NCI-H1930 (cell line): ENCODE measurements around the gene CLEC4E.
"Not testable (repeated sequence)": the region's sequence is repeated elsewhere in the genome, so short reads cannot be mapped to it uniquely, and the experiment has no call there.

Experiments used
- DNase-seq, 2 experiments: peaks; one replicate each; lab custom pipeline; 2025; lab: John Stamatoyannopoulos, UW

CLEC4E gene

DNA sequence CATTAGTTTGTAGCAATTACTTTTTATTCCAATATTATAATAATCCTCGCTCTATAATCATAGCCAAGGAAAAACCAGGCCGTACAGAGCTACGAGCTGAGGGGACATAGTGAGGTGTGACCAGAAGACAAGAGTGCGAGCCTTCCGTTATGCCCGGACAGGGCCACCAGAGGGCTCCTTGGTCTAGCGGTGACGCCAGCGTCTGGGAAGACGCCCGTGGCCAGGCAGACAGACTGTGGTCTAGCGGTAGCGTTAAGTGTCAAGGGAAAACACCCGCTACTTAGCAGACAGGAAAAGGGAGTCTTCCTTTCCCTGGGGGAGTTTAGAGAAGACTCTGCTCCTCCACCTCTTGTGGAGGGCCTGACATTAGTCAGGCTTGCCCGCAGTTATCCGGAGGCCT lies 2.9 kb downstream of the CLEC4E start:
- not testable (repeated sequence) for DNase-seq

DNA sequence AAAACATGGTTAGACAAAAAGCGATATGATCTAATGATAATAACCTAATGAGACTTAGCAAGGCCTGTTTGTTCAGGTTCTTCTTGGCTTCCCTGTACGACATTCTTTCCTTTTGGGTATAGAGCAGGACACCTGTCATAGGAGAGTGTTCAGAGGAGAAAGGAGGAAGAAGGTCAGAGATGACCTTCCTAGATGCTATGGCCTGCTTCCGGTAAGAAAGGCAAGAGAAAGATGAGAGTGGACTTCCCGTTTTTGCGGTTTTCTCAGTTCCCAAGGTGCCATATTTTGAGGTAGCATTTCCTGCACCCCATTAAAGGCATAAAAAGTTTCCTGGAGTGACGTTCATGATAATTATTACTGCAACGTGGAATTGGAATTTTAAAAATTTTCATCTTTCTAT lies 8.7 kb downstream of the CLEC4E start:
- DNase-seq: no peak

DNA sequence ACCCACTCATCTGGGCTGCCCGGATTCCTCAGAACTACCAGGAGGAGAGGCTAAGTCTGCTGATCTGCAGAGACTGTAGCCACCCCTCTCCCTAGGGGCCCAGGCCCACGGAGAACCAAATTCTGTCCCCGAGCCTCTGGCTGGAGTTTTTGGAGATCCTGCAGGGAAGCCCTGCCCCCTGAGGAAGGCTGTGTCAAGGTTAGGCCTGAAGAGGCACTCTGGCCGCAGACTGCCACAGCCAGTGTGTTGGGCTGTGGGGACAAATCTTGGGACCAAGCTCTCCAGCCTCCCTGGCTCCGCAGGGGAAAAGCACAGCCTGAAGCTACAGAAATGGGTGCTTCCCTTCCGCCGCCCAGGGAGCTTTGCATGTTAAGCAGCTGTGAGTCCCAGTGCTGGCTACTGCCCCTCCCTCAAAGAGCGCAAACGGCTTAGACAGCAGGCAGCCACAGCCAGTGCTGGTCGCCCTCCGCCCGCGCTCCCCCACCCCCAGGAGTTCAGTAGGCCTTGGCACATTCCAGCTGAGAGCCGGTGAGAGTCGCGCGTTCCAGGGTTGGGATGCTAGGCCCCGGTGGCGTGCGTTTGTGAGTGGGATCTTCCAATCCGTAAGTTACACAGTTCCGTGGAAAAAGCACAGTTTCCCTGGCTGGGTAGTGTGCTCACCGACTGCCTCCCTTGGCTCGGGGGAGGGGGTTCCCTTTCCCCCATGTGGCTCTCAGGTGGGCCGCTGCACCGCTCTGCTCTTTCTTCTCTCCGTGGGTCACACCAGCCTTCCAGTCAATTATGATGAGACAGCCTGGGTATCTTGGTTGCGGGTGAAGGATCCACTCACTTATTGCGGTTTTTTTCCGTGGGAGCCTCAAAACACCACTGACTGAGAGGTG lies 13.2 kb downstream of the CLEC4E start:
- no peak for DNase-seq

DNA sequence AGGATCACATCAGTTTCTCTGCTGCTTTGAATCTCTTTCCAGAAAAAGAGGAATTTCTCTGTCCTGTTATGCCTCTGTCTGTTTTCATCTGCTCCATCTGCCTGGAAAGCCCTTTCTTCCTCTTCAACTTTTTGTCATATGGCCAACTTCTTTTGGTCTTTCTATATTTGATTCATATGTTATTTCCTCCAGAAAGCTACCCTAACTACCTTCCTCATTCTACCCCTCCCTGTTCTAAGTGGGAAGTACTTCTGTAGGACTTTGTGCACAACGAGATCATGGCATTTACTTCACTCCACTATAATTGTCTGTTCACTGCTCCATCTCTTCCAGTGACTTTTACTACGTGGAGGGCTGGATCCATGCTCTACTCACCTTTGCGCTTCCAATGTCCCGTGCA lies 21.5 kb downstream of the CLEC4E start:
- DNase-seq: no peak

DNA sequence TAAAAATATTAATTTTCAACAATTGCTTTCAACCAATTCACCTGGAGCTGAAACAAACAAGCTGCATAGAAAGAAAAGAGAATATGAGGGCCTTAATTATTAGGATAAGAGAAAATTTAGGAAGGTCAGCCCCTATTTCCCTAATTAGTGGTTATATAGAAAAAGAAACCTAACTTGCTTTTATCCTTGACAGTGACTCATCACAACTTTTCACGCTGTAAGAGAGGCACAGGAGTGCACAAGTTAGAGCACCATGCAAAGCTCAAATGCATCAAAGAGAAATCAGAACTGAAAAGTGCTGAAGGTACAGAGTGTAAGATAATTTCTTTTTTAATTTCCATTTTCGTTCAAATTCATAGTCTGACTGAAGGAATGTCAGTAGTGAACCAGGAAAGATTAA lies 22.7 kb downstream of the CLEC4E start:
- no peak for DNase-seq

DNA sequence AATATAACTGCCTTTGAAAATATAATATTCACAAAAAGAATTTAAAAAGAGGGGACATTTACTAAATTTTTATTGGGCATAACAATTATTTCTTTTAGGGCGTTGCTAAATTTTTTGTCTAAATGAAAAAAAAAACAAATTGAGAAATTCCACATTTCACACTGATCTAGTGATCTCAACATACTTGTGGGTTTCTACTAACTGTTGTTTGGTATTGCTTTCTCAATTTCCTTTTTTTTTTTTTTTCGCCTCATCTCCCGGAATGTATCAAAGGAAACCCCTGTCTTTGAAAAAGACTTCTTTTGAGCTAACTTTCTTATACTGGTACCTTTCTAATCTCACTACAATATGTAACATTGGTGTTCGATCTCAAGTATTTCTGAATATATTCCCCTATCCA lies 27.4 kb downstream of the CLEC4E start, which contains the start of gene CLEC4D:
Gene CLEC4D, plus strand, starts transcription at position 248 of the 400 bp plus-strand sequence. CDS start 230 bp downstream, outside the sequence.
- DNase-seq: no peak

DNA sequence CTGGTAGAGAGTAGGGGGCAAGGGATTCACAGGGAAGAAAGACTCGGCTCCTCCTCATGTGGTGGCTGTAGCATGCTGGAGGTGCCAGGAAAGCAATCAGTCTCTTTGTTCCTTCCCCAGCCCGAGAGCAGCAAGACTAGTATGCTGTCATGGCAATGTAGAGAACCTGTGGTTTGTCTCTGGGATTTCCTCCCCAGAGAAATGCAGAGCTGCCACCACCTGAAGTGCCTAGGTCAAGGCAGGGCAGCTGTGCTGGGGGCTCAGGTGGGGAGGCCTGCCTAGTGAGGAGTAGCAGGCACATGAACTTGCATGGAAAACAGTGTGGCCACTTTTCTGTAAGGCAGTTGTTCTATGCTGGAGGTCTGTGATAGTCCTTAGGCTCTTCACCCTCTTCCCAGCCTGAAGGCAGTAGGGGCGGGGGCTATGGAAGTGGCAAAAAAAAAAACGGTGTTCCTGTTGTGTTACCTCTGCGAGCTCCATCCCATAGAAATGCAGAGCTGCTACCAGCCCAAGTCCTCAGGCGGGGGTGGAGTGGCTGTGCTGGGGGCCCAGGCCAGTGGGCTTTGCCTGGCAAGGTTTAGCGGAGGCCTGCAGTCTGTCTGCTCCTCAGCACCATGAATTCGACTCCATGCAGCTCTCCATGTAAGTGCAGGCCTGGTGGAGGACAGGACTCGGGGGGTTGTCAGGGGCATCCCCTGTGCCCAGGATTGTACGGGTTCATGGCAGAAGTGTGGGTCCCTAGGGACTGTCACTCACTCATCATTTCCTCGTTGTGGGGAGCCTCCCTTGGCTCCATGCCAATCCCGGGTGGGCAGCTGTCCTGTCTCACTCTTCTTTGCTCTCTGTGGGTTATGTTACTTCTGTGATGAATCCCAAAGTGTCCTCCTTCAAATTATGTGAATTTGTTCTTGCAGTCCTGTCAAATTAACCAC lies 31.5 kb downstream of the CLEC4E start:
- DNase-seq: no peak

DNA sequence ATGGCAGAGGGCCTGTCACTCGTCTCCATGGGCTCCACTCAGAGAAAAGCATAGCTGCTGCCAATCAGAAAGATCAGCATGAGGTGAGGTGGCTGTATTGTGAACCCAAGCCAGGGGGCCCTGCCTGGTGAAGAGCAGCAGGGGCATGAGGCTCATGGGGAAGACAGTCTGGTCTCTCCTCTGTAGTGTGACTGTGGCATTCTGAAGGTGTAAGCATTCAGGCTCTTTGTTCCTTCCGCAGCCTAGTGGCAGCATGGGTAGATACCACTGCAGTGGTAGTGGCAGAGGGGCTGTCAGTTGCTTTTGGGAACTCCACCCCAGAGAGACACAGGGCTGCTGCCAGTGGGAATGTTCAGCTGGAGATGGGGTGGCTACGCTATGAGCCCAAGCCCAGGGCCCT lies 32.5 kb downstream of the CLEC4E start:
- DNase-seq: no peak

DNA sequence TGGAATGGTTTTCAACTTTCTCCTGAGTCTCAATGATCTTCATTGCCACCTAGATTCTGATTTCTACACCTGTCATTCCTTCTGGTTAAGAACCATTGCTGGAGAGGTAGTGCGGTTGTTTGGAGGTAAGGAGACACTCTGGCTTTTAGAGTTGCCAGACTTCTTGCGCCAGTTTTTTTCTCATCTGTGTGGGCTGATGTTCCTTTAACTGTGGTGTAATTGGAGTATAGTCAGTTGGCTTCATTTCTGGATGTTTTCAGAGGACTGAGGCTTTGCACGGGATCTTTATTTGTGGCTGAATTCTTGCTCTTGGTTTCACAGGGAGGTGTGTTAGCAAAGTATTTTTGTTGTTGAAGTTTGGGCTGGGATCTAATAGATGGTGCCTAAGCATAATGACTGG lies 33.1 kb downstream of the CLEC4E start:
- no peak for DNase-seq

DNA sequence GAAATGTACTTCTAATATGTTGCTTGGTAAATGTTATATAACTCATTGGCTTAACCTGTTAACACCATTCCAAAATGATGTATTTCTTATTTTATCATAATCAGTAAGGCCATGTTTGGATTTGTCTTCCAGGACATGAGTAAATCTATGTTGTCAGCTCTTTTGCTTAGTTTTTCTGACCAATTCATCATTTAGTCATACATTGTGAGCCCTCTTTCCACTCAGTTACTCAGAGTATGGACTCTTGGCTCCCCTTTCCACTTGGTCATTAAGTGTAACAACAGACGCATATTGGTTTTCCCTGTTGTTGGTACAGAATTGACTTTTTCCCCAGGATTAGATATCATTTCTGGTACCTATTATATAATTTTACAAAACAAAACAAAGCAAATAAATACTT lies 36.4 kb downstream of the CLEC4E start:
- DNase-seq: no peak

DNA sequence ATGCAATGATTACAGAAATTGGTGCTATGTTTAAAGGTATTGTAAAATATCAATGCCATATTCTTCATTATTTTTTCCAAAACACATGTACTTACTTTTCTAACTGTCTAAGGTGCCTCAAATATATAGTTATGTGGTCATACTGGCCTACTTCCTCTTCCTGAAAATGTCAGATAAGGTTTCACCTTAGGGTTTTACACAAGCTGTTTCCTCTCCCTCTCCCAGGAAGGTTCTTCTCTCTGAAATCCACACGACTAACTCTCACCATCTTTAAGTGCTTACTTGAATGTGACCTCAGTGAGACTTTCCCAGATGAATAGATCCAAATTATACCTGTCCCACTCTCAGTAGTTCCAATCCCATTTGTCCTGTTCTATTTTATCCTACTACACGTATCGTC lies 39.0 kb downstream of the CLEC4E start:
- DNase-seq: no peak

DNA sequence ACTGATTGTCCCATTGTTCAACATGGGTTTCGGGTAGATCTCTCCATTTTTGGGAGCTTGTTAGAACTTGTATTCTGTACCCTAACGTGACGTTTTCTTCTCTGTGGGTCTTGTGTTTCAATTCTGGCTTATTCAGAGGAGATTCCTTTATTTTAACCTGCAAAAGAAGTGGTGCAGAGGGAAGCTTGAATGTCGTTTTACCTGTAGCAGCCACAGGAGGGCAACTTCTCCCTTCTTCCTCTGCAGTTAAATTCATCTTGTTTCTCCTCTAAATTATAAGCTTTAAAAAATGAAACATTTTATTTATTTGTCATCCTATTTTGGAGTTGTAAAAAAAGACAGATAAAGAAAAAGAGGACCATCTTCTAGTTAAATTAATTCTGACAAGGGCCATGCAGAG lies 41.1 kb downstream of the CLEC4E start:
- no peak for DNase-seq

DNA sequence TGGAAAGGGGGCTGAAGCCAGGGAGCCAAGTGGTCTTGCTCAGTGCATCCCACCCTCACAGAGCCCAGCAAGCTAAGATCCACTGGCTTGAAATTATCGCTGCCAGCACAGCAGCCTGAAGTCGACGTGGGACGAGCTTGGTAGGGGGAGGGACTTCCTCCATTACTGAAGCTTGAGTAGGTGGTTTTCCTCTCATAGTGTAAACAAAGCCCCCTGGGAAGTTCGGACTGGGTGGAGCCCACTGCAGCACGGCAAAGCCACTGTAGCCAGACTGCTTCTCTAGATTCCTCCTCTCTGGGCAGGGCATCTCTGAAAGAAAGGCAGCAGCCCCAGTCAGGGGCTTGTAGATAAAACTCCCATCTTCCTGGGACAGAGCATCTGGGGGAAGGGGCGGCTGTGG lies 44.6 kb downstream of the CLEC4E start:
- DNase-seq: not testable (repeated sequence)

DNA sequence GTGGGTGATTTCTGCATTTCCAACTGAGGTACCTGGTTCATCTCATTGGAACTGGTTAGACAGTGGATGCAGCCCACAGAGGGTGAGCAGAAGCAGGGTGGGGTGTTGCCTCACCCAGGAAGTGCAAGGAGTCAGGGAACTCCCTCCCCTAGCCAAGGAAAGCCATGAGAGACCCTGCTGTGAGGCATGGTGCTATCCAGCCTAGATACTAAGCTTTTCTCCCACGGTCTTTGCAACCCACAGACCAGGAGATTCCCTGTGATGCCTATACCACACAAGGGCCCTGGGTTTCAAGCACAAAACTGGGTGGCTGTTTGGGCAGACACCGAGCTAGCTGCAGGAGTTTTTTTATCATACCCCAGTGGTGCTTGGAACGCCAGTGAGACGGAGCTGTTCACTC lies 45.0 kb downstream of the CLEC4E start:
- not testable (repeated sequence) for DNase-seq

DNA sequence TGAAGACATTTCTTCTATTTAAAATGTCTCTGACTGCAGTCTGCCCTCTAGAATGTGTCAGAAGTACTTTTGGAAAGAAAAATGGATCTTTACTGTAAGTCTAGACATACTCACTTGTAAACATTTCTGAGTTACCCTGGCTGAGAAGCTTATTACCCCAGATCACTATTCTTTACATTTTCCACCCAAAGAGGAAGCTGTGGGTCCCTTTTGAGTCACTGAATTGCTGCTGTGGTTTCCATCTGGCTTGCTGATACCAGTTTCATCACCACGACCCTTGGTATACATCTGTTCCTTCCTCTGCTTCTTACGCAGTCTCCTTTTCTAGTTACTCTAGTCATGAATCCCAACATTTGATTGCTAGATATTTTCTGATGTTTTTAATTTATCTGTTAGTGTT lies 47.6 kb downstream of the CLEC4E start:
- no peak for DNase-seq

DNA sequence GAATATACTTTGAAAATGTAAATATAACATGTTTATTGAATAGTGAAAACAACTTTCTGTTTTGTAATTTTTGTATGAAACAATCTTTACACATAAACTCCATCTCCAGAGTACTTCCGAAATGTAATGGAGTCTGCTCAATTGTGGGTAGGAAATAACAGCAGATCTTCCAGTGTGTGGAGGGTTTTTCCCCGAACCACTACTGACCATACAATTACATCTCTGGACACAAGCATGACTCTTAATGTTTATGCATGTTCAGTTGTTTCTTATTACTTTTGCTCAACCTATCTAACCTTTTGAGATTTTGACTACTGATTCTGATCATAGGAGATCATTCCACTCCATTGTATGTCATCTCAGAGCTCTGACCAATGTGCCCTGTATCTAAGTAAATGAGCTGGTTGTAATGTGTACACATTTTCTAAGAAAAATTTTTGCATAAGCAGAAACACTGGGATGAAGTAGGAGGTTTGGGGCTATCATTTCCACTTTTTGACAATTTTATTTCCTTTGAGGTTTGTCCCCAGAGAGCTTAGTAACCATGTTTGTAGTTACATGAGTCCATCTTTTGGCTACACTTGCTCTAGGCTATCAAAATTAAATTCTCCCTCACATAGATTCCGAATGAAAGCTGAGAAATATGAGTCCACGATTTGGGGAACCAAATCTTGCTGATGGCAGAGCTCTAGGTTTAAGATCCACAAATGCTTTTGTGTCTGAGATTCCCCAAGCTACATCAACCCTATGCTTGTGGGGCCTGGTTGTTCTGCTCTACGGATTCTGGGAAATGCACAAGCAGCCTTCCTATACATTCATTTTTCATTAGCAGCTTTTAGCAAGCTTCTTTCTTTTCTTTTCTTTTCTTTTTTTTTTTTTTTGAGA lies 48.8 kb downstream of the CLEC4E start:
- DNase-seq: no peak
